HEK293 (cell line): ENCODE data around the gene PAEP.

ENCODE experiments used
- KLF16 ChIP-seq: fragments of 450-650 bp; formaldehyde crosslinking; IDR thresholded peaks from 2 replicates; pipeline ENCODE4 v1.5.1; 2017; ENCODE audit warnings: missing biosample characterization, missing genetic modification characterization
- ZNF121 ChIP-seq: fragments of 450-650 bp; formaldehyde crosslinking; IDR thresholded peaks from 2 replicates; pipeline ENCODE4 v1.5.1; 2016; ENCODE audit warnings: missing biosample characterization, missing genetic modification characterization
- ZNF48 ChIP-seq: fragments of 450-650 bp; formaldehyde crosslinking; IDR thresholded peaks from 2 replicates; pipeline ENCODE4 v1.5.1; 2016; ENCODE audit warnings: missing biosample characterization, missing genetic modification characterization
- ZNF664 ChIP-seq: fragments of 450-650 bp; formaldehyde crosslinking; IDR thresholded peaks from 2 replicates; pipeline ENCODE4 v1.5.1; 2016; ENCODE audit warnings: missing biosample characterization, missing genetic modification characterization
- TF ChIP-seq, protein P1 (sequence below): fragments of 450-650 bp; formaldehyde crosslinking; IDR thresholded peaks from 2 replicates; pipeline ENCODE4 v1.5.1; 2016; ENCODE audit warnings: missing biosample characterization, missing genetic modification characterization
- TF ChIP-seq, protein P2 (sequence below): fragments of 450-650 bp; formaldehyde crosslinking; IDR thresholded peaks from 2 replicates; pipeline ENCODE4 v1.5.1; 2016; ENCODE audit warnings: missing biosample characterization, missing genetic modification characterization

DNA sequence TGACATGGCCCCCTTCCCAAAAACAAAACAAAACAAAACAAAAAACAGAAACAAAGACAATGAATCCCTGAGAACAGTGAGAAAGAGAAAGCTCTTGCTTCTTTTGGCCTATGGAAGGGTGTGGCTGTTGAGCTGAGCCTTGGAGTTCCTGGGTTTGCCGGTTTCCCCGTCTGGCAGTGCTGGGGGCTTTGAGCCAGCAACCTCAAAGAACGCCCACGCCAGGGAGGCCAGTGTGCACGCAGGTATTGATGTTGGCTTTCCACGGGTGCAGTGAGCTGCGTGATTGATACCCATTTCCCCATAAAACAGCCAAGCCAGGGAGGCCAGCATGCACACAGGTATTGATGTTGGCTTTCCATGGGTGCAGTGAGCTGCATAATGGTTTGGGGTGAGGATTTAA is 48.7 kb upstream of the PAEP start:
- TF ChIP-seq, protein P1, sequence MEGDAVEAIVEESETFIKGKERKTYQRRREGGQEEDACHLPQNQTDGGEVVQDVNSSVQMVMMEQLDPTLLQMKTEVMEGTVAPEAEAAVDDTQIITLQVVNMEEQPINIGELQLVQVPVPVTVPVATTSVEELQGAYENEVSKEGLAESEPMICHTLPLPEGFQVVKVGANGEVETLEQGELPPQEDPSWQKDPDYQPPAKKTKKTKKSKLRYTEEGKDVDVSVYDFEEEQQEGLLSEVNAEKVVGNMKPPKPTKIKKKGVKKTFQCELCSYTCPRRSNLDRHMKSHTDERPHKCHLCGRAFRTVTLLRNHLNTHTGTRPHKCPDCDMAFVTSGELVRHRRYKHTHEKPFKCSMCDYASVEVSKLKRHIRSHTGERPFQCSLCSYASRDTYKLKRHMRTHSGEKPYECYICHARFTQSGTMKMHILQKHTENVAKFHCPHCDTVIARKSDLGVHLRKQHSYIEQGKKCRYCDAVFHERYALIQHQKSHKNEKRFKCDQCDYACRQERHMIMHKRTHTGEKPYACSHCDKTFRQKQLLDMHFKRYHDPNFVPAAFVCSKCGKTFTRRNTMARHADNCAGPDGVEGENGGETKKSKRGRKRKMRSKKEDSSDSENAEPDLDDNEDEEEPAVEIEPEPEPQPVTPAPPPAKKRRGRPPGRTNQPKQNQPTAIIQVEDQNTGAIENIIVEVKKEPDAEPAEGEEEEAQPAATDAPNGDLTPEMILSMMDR = no peak
- TF ChIP-seq ZNF664 (tag by site-specific recombination) = no peak
- no peak for TF ChIP-seq KLF16 (tag by site-specific recombination)
- TF ChIP-seq, protein P2, sequence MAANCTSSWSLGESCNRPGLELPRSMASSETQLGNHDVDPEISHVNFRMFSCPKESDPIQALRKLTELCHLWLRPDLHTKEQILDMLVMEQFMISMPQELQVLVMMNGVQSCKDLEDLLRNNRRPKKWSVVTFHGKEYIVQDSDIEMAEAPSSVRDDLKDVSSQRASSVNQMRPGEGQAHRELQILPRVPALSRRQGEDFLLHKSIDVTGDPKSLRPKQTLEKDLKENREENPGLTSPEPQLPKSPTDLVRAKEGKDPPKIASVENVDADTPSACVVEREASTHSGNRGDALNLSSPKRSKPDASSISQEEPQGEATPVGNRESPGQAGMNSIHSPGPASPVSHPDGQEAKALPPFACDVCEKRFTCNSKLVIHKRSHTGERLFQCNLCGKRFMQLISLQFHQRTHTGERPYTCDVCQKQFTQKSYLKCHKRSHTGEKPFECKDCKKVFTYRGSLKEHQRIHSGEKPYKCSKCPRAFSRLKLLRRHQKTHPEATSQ (tag by site-specific recombination) = no peak
- no peak for TF ChIP-seq ZNF121 (tag by site-specific recombination)
- no peak for TF ChIP-seq ZNF48 (tag by site-specific recombination)
